ENCODE results near the gene BCL2L12.
A peak's percentile ranks its signal among the peaks of the same experiment; 100 is the strongest.

The BCL2L12 gene

GRCh38 chr19:49685845-49686332 is 20.2 kb downstream of the BCL2L12 start:
- no peak for DNase-seq

- DNase-seq, result no peak
These were observed 20.9 kb downstream of the BCL2L12 start for GRCh38 chr19:49686503-49687088.

GRCh38 chr19:49687150-49687549 is 21.4 kb downstream of the BCL2L12 start:
- DNase-seq, result no peak

- DNase-seq, result no peak
These were observed 22.0 kb downstream of the BCL2L12 start for GRCh38 chr19:49687566-49688316.

- no peak for DNase-seq
These were observed 22.9 kb downstream of the BCL2L12 start for GRCh38 chr19:49688531-49689132.

DNA sequence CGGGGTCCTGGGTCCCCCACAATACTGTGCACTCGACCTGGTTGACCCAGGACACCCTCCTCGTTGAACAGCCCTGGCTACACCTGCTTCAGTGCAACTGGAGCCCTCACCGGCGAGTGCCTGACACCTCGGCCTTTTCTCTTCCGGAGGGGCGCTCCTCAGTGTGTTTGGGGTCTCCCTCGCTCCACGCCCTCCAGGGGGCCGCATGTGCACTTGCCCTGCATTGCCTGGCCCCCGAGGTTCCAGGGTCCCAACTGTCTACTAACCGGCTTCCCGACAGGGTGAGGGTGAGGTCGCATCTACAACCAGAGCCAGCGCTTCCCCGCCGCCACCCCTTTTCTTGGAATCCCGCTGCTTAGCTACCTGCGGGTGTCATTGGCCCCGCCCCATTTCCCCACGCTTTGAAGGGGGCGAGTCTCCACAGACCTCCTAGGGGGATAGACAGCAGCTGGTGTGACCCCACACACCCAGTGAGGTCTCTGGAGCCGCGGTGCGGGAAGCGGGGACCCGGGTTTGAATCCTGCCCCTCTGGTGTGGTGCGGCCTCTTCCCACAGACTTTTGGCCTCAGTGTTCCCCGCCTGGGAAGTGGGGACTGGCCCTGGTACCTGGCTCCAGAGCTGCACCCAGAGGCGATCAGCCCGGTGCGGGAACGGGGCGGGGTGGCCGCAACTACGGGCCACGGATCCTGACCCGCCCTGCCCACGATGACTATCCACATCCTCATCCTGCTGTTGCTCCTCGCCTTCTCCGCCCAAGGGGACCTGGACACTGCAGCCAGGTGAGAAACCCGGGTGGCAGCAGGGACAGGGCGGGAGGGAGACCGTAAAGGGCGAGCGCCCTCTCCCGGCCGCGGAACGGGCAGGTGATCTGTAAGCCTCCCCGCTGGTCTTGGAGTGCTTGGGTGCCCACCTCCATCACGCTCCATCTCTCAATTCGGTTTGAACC is 23.7 kb downstream of the BCL2L12 start, which contains the start of gene ADM5:
Gene ADM5, plus strand, starts transcription at position 462 of the 946 bp plus-strand sequence. Its CDS starts 244 bp downstream, at position 706.
- peak; percentile 87 for DNase-seq

- DNase-seq, result no peak
These were observed 24.4 kb downstream of the BCL2L12 start for GRCh38 chr19:49690079-49690655.

DNA sequence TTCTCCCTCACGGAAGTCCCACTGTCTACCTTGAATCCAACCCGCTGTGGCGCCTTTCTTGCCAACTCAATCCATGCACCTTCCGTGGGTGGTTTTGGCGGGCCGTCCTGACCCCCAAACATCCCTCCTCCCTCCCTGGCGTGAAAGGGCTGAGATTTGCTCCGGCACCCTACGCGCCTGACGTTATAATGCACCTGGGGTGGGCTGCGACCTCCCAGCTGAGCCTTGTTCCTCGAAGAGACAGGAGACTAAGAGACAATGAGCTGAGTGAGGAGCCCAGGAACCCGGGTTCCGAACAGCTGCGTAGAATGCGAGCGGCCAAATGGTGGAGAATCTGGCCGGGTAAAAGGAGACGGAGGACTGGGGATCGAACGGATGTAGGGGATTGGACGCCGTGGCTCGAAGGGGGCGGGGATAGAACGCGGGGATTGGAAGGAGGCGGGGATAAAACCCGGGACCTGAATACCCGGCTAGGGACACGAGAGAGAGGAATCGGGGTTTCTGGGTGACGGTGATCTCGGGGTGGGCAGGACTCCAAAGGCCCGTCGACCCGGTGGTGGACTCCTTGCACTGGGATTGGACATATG is 25.0 kb downstream of the BCL2L12 start, which contains the start of gene CPT1C:
Gene CPT1C, plus strand, starts transcription at position 461 of the 587 bp plus-strand sequence. CDS start 1,137 bp downstream, outside the sequence.
- peak; percentile 91 for DNase-seq

- DNase-seq, result peak; percentile 82
These were observed 25.8 kb downstream of the BCL2L12 start for GRCh38 chr19:49691243-49692146.

- no peak for DNase-seq
These were observed 26.4 kb downstream of the BCL2L12 start for GRCh38 chr19:49692147-49692506.

GRCh38 chr19:49696115-49696514 is 30.4 kb downstream of the BCL2L12 start:
- no peak for DNase-seq

GRCh38 chr19:49696865-49697264 is 31.1 kb downstream of the BCL2L12 start:
- DNase-seq, result no peak

DNA sequence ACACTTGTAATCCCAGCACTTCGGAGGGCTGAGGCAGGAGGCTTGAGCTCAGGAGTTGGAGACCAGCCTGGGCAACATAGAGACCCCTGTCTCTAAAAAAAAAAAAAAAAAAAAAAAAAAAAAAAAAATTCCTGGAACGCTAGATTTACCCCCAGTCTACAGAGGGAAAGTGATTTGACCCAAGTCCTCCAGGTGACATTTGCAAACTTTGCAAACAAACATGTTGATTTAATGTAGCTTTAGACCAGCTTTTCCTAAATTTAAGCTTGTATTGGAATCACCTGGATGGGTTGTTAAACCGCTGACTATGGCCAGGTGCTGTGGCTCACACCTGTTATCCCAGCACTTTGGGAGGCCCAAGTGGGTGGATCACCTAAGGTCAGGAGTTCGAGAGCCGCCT is 33.6 kb downstream of the BCL2L12 start:
- no peak for DNase-seq

DNA sequence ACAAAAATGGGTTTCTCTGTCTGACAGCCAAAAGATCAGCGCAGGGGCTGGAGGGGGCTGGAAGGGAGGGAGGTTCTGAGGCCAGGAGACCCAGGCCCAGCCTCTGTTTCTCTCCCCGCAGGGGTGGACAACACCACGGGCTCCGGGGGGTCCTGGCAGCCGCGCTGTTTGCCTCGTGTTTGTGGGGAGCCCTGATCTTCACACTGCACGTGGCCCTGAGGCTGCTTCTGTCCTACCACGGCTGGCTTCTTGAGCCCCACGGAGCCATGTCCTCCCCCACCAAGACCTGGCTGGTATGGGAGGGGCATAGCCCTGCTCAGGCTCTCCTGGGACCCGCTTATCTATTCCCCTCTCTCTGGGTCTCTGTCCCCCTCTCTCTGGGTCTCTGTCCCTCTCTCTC is 34.8 kb downstream of the BCL2L12 start:
- DNase-seq, result no peak

GRCh38 chr19:49701271-49701786 is 35.6 kb downstream of the BCL2L12 start:
- DNase-seq, result no peak

GRCh38 chr19:49704888-49705642 is 39.3 kb downstream of the BCL2L12 start:
- no peak for DNase-seq

GRCh38 chr19:49705919-49706318 is 40.2 kb downstream of the BCL2L12 start:
- no peak for DNase-seq

DNA sequence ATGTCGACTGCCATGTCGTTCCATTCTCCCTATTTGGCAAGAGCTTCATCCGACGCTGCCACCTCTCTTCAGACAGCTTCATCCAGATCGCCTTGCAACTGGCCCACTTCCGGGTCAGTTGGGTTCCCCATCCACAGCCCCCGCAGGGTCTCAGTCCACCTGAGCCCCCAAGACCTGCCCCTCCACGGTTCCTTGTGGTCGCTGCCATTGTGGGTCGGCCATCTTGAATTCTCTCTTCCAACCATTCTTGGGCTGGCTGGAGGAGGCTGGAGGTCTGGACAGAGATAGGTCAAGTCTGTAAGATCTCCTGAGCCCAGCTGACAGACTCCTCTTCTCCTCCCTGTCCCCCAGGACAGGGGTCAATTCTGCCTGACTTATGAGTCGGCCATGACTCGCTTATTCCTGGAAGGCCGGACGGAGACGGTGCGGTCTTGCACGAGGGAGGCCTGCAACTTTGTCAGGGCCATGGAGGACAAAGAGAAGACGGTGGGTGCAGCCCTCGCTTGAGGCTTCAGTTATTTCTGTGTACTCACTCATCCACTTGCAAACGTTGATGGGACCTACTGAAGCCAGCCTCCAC is 44.7 kb downstream of the BCL2L12 start:
- DNase-seq, result peak; percentile 70

GRCh38 chr19:49712397-49712859 is 46.7 kb downstream of the BCL2L12 start:
- peak; percentile 84 for DNase-seq

All from islet precursor cell (in vitro differentiated cells).